Neural cell (in vitro differentiated cells): ENCODE results near the gene HMBS. TPM values are rescaled to one million over a fixed set of nuclear protein-coding genes. Genes with fewer than 3 reads are reported as not detected.
"Not testable (repeated sequence)": the region's sequence is repeated elsewhere in the genome, so short reads cannot be mapped to it uniquely, and the experiment has no call there.

Experiments used
- H2AFZ ChIP-seq: fragments of 200-600, 300-800 bp; sonication (generic), shearing (Covaris generic); 2 replicates; pipeline ENCODE4 v1.6.0; 2014; ENCODE audit warnings: low read depth, mild to moderate bottlenecking, antibody characterized with exemption, low read length, moderate library complexity
- H3F3A ChIP-seq: fragments of 200-600 bp; shearing (Covaris generic); 2 replicates; pipeline ENCODE4 v1.6.1; 2016; ENCODE audit warnings: mild to moderate bottlenecking, moderate library complexity, mixed read lengths, antibody characterized with exemption, low read length; ENCODE audit not compliant: insufficient read depth, poor library complexity, severe bottlenecking
- H3K27ac ChIP-seq: fragments of 200-600, 300-800 bp; sonication (generic), shearing (Covaris generic); 2 replicates; pipeline ENCODE4 v1.5.1; 2014; ENCODE audit warnings: mild to moderate bottlenecking, low read length, moderate library complexity
- H3K27me3 ChIP-seq: fragments of 300-800, 200-600 bp; sonication (generic), shearing (Covaris generic); 2 replicates; pipeline ENCODE4 v1.6.0; 2014; ENCODE audit warnings: mild to moderate bottlenecking, low read depth, low read length, moderate library complexity; ENCODE audit not compliant: insufficient read depth
- H3K36me3 ChIP-seq: fragments of 300-800, 200-600 bp; sonication (generic), shearing (Covaris generic); 2 replicates; pipeline ENCODE4 v1.5.1; 2014; ENCODE audit warnings: mild to moderate bottlenecking, antibody characterized with exemption, low read length, moderate library complexity; ENCODE audit not compliant: insufficient read depth
- H3K4me2 ChIP-seq: fragments of 300-800, 200-600 bp; sonication (generic), shearing (Covaris generic); 2 replicates; pipeline ENCODE4 v1.6.0; 2014; ENCODE audit warnings: mild to moderate bottlenecking, low read length
- H3K4me3 ChIP-seq: fragments of 300-800, 200-600 bp; sonication (generic), shearing (Covaris generic); 2 replicates; pipeline ENCODE4 v1.5.1; 2014; ENCODE audit warnings: mild to moderate bottlenecking, low read length, moderate library complexity
- H3K79me2 ChIP-seq: fragments of 200-600 bp; shearing (Covaris generic); replicated peaks from 2 replicates; pipeline ENCODE4 v1.6.0; 2014; ENCODE audit warnings: mild to moderate bottlenecking, low read length, moderate library complexity; ENCODE audit not compliant: insufficient read depth
- H3K9ac ChIP-seq: fragments of 300-800, 200-600 bp; sonication (generic), shearing (Covaris generic); 2 replicates; pipeline ENCODE4 v1.6.1; 2016; ENCODE audit warnings: mild to moderate bottlenecking, low read length, mixed read lengths
- H3K9me2 ChIP-seq: fragments of 200-600 bp; shearing (Covaris generic); 2 replicates; pipeline ENCODE4 v1.6.1; 2016; ENCODE audit warnings: mild to moderate bottlenecking, low read length, mixed read lengths; ENCODE audit not compliant: insufficient read depth
- H3K9me3 ChIP-seq: fragments of 200-600, 300-800 bp; sonication (generic), shearing (Covaris generic); 2 replicates; pipeline ENCODE4 v1.6.1; 2016; ENCODE audit warnings: mild to moderate bottlenecking, mixed run types, low read length, moderate library complexity, mixed read lengths
- H4K20me1 ChIP-seq: fragments of 200-600 bp; shearing (Covaris generic); 2 replicates; pipeline ENCODE4 v1.6.1; 2016; ENCODE audit warnings: mild to moderate bottlenecking, mixed run types; ENCODE audit not compliant: insufficient read depth
- EP300 ChIP-seq: fragments of 450-650 bp; conservative IDR thresholded peaks from 2 replicates; pipeline ENCODE4 v1.6.1; 2014; ENCODE audit warnings: antibody characterized with exemption, mild to moderate bottlenecking, moderate library complexity; ENCODE audit not compliant: poor library complexity, severe bottlenecking
- EZH2 ChIP-seq: fragments of 200-600, 300-800 bp; shearing (Covaris generic), sonication (generic); IDR thresholded peaks from 2 replicates; pipeline ENCODE4 v1.6.1; 2014; ENCODE audit warnings: antibody characterized with exemption, low read length, borderline replicate concordance, mild to moderate bottlenecking; ENCODE audit not compliant: insufficient read depth, poor library complexity, severe bottlenecking
- MXI1 ChIP-seq: fragments of 450-650 bp; conservative IDR thresholded peaks from 2 replicates; pipeline ENCODE4 v1.6.1; 2014; ENCODE audit warnings: antibody characterized with exemption, mild to moderate bottlenecking; ENCODE audit not compliant: poor library complexity, severe bottlenecking
- POLR2AphosphoS5 ChIP-seq: IDR thresholded peaks from 2 replicates; pipeline ENCODE4 v1.6.1; 2012
- RAD21 ChIP-seq: fragments of 450-650 bp; conservative IDR thresholded peaks from 2 replicates; pipeline ENCODE4 v1.6.1; 2014; ENCODE audit warnings: antibody characterized with exemption, mild to moderate bottlenecking, moderate library complexity
- REST ChIP-seq: IDR thresholded peaks from 2 replicates; pipeline ENCODE4 v1.6.1; 2012; ENCODE audit warnings: borderline replicate concordance
- SMC3 ChIP-seq: fragments of 450-650 bp; conservative IDR thresholded peaks from 2 replicates; pipeline ENCODE4 v1.6.1; 2014; ENCODE audit warnings: antibody characterized with exemption, mild to moderate bottlenecking, moderate library complexity; ENCODE audit not compliant: poor library complexity
- TAF1 ChIP-seq: IDR thresholded peaks from 2 replicates; pipeline ENCODE4 v1.6.1; 2012; ENCODE audit warnings: low read depth
- polyA plus RNA-seq: library from polyadenylated mRNA; depleted of rRNA; stranded (reverse); fragments of >200 nt; gene quantifications from 2 replicates; pipeline ENCODE4 v1.2.3, GENCODE V29; 2014
- TF ChIP-seq, protein P1 (sequence below): fragments of 450-650 bp; IDR thresholded peaks from 2 replicates; pipeline ENCODE4 v1.5.1; 2014; ENCODE audit warnings: antibody characterized with exemption, mild to moderate bottlenecking, moderate library complexity; ENCODE audit not compliant: poor library complexity, severe bottlenecking

The HMBS gene
- polyA plus RNA-seq, 1 donor from 2014 or later = 15.9 TPM

DNA sequence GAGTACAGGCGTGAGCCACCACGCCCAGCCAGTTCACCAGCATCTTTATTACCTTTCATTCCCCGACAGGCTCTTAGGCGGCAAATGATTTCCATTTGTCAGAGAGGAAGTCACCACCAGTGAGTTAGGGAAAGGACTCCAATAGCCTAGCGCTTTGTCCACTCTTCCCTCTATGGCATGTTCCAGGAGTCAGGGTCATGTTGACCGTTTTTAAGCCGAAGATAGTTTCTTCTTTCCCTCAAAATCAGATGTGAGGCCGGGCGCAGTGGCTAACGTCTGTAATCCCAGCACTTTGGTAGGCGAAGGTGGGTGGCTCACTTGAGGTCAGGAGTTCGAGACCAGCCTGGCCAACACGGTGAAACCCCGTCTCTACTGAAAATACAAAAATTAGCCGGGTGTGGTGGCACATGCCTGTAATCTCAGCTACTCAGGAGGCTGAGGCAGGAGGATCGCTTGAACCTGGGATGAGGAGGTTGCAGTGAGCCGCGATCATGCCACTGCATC, 18.5 kb downstream of the HMBS start:
- peak overlapping the region; percentile 90 for H3K27ac ChIP-seq
- not testable (repeated sequence) for H3F3A ChIP-seq, H3K4me2 ChIP-seq, H3K36me3 ChIP-seq, H3K79me2 ChIP-seq, H2AFZ ChIP-seq, H3K9me3 ChIP-seq, H4K20me1 ChIP-seq, H3K27me3 ChIP-seq, H3K9me2 ChIP-seq
- peak overlapping the region; percentile 82 for H3K4me3 ChIP-seq
- peak overlapping the region; percentile 75 for H3K9ac ChIP-seq

DNA sequence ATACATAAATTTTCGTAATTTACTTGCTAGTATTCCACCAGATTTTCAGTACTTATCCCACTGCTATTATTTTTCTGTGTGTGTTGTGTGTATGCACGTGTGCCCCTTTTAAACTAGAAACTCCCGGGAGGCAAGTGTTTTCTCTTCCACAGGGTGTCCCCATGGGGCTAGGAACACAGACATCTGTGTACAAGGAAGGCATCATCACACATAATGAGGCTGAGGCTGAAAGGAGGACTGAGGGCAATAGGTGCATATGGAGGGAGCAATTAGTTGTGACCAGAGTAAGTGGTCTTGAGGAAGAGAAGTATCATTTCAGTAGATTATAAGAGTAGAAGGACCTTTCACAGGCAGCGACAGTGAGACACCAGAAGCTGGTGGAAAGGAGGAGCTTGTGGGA, 19.1 kb downstream of the HMBS start:
- no peaks in the 10 kb centered on the region for H4K20me1 ChIP-seq
- H3K36me3 ChIP-seq = no peaks in the 10 kb centered on the region
- no peaks in the 10 kb centered on the region for H3K79me2 ChIP-seq
- no peak overlapping the region for H3K4me3 ChIP-seq
- H2AFZ ChIP-seq = no peak overlapping the region
- no peaks in the 10 kb centered on the region for H3K9me3 ChIP-seq
- no peak overlapping the region for H3K4me2 ChIP-seq
- H3K9me2 ChIP-seq = no peaks in the 10 kb centered on the region
- H3K27ac ChIP-seq = no peak overlapping the region
- no peak overlapping the region for H3K9ac ChIP-seq
- H3K27me3 ChIP-seq = no peaks in the 10 kb centered on the region
- no peaks in the 10 kb centered on the region for H3F3A ChIP-seq
- no peak for TF ChIP-seq RAD21
- TF ChIP-seq POLR2AphosphoS5 = no peak
- TF ChIP-seq SMC3 = no peak
- no peak for TF ChIP-seq EP300
- TF ChIP-seq REST = no peak
- TF ChIP-seq, protein P1, sequence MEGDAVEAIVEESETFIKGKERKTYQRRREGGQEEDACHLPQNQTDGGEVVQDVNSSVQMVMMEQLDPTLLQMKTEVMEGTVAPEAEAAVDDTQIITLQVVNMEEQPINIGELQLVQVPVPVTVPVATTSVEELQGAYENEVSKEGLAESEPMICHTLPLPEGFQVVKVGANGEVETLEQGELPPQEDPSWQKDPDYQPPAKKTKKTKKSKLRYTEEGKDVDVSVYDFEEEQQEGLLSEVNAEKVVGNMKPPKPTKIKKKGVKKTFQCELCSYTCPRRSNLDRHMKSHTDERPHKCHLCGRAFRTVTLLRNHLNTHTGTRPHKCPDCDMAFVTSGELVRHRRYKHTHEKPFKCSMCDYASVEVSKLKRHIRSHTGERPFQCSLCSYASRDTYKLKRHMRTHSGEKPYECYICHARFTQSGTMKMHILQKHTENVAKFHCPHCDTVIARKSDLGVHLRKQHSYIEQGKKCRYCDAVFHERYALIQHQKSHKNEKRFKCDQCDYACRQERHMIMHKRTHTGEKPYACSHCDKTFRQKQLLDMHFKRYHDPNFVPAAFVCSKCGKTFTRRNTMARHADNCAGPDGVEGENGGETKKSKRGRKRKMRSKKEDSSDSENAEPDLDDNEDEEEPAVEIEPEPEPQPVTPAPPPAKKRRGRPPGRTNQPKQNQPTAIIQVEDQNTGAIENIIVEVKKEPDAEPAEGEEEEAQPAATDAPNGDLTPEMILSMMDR = no peak
- TF ChIP-seq TAF1 = no peak
- TF ChIP-seq EZH2 = no peak
- TF ChIP-seq MXI1 = no peak
